ENCODE measurements around the gene CASR. TPM values are rescaled to one million over a fixed set of nuclear protein-coding genes. Genes with fewer than 3 reads are reported as not detected.

The CASR gene
- total and polyA plus RNA-seq, 2 of the 4 experiments (the other 2 are of a cell fraction) = not detected

- H3K4me3 ChIP-seq (ENCODE audit: insufficient read depth, low read depth, low read length) = no peak overlapping the region
- no peak overlapping the region for H3K56ac ChIP-seq (ENCODE audit: extremely low read depth, insufficient read depth, low read length)
- POLR2A ChIA-PET (ENCODE audit: unreplicated experiment) = no interaction called here
- DNase-seq (no peak), ATAC-seq (ENCODE audit: low read depth) (no peak)
- dilution Hi-C loops (cut with HindIII; ENCODE audit: low sequenced_read_pairs, unreplicated experiment) = no loop called here
- no peaks in the 10 kb centered on the region for H3K36me3 ChIP-seq (ENCODE audit: control insufficient read depth, insufficient read depth, low read length)
- H2AK5ac ChIP-seq (ENCODE audit: low read depth, low read length) = no peak overlapping the region
- H3K79me1 ChIP-seq (ENCODE audit: low read depth in 1 of 2, low read length in 2 of 2) = no peaks in the 10 kb centered on the region
- H3K4me1 ChIP-seq (ENCODE audit: control insufficient read depth, insufficient read depth, low read length) = no peaks in the 10 kb centered on the region
- H3K9ac ChIP-seq (ENCODE audit: low read depth, low read length) = no peak overlapping the region
- H4K5ac ChIP-seq (ENCODE audit: low read depth, low read length) = no peak overlapping the region
- CTCF ChIA-PET = no interaction called here
- no peak overlapping the region for H4K8ac ChIP-seq (ENCODE audit: low read depth in 2 of 2, low read length in 2 of 2)
- H3K9me1 ChIP-seq (ENCODE audit: insufficient read depth, low read length) = no peaks in the 10 kb centered on the region
- BruUV-seq (replicated peaks) = no TSS peak
- no peaks in the 10 kb centered on the region for H3K9me3 ChIP-seq (ENCODE audit: control insufficient read depth, insufficient read depth, low read length)
- WGBS, 2 experiments (ENCODE audit: extremely low coverage in 2 of 2, insufficient read length in 1 of 2) = no CpG with 5 or more reads among the region's 2 CpGs
- no peak overlapping the region for H4K91ac ChIP-seq (ENCODE audit: insufficient read depth, low read depth, low read length)
- no peak overlapping the region for H3K27ac ChIP-seq (ENCODE audit: insufficient read depth, low read length)
- no peak overlapping the region for H2BK20ac ChIP-seq (ENCODE audit: low read depth, low read length)
- H2AFZ ChIP-seq (replicated peaks; ENCODE audit: low read length, poor library complexity) = no peak overlapping the region
- H3K4me2 ChIP-seq (ENCODE audit: low read depth, low read length) = no peak overlapping the region
- H3K18ac ChIP-seq (ENCODE audit: low read depth, low read length) = no peak overlapping the region
- no peak overlapping the region for H2BK5ac ChIP-seq (ENCODE audit: low read depth, low read length, poor library complexity, severe bottlenecking)
- no peaks in the 10 kb centered on the region for H3K27me3 ChIP-seq (ENCODE audit: control insufficient read depth, insufficient read depth, low read length)
- no peaks in the 10 kb centered on the region for H4K20me1 ChIP-seq (ENCODE audit: insufficient read depth, low read length)
- no peak overlapping the region for H2AK9ac ChIP-seq (replicated peaks; ENCODE audit: low read depth, low read length, poor library complexity)
- no peak for TF ChIP-seq CHD1 (IDR thresholded peaks at IDR 0.05; ENCODE audit: low read depth, low read length)
- no peak for TF ChIP-seq MXI1 (IDR thresholded peaks at IDR 0.05; ENCODE audit: borderline replicate concordance, low read depth, low read length)
- no peak for TF ChIP-seq ELK1 (IDR thresholded peaks at IDR 0.05; ENCODE audit: borderline replicate concordance, low read depth, low read length)
- no peak for TF ChIP-seq MAZ (IDR thresholded peaks at IDR 0.05; ENCODE audit: borderline replicate concordance, low read depth, low read length)
- no peak for TF ChIP-seq USF2 (IDR thresholded peaks at IDR 0.05; ENCODE audit: low read depth, low read length)
- no peak for TF ChIP-seq FOS (IDR thresholded peaks at IDR 0.05; ENCODE audit: low read depth, low read length)
- no peak for TF ChIP-seq MAFK (IDR thresholded peaks at IDR 0.05; ENCODE audit: low read depth, low read length)
- no peak for TF ChIP-seq BHLHE40 (IDR thresholded peaks at IDR 0.05; ENCODE audit: low read depth, low read length)
- TF ChIP-seq SMC3 (IDR thresholded peaks at IDR 0.05; ENCODE audit: low read depth, low read length) = no peak
- no peak for TF ChIP-seq NFE2L2 (IDR thresholded peaks at IDR 0.05; ENCODE audit: low read depth, low read length)
- no peak for TF ChIP-seq POLR2A (IDR thresholded peaks at IDR 0.05; ENCODE audit: low read depth, low read length)
- TF ChIP-seq CTCF (conservative IDR thresholded peaks at IDR 0.05; ENCODE audit: low read depth, low read length) = no peak
- no peak for TF ChIP-seq RFX5 (IDR thresholded peaks at IDR 0.05; ENCODE audit: low read depth, low read length)
- no peak for TF ChIP-seq CEBPB (IDR thresholded peaks at IDR 0.05; ENCODE audit: low read depth, low read length)
- no peak for TF ChIP-seq RAD21 (IDR thresholded peaks at IDR 0.05; ENCODE audit: low read length)
- no peak for TF ChIP-seq RCOR1 (IDR thresholded peaks at IDR 0.05; ENCODE audit: insufficient replicate concordance, low read length)
- H2BK120ac ChIP-seq (ENCODE audit: low read depth, low read length) = no peak overlapping the region
- no peak overlapping the region for H3K4ac ChIP-seq (ENCODE audit: low read depth, low read length)
- in situ Hi-C loops (cut with MboI; ENCODE audit: low sequenced_read_pairs) = no loop called here
- no peak overlapping the region for H2BK15ac ChIP-seq (ENCODE audit: low read depth, low read length)
- intact Hi-C loops (cut with micrococcal nuclease) = no loop called here
- H3K14ac ChIP-seq (replicated peaks; ENCODE audit: low read depth, low read length) = no peak overlapping the region
- no peak overlapping the region for H3K23ac ChIP-seq (ENCODE audit: low read depth, low read length)
These were observed 15.5 kb downstream of the CASR start for GRCh38 chr3:122198966-122199365.

Data from IMR-90 (cell line).